Adrenal gland (tissue), 12 donors: ENCODE data around the gene PLD2. TPM values are rescaled to one million over a fixed set of nuclear protein-coding genes. Genes with fewer than 3 reads are reported as not detected.

Experiments used
- DNase-seq, 7 donors: peaks; one replicate each; pipeline ENCODE4 v3.0.0-alpha.2; 2019 to 2020
- H3K27ac ChIP-seq, 5 donors: fragments of 200-600 bp; sonication (generic) in 4 of 5; 1 replicate in 3 of 5; 2 replicates in 2 of 5; pipeline versions ENCODE4 v1.5.1 to v1.8.0; 2016 to 2020; ENCODE audit warnings: mild to moderate bottlenecking in 1 of 5
- H3K27me3 ChIP-seq: fragments of 200-600 bp; 2 replicates; pipeline ENCODE4 v1.8.0; 2021
- H3K36me3 ChIP-seq, 2 donors: fragments of 200-600 bp; replicated peaks in 1 of 2; 1 replicate in 1 of 2; 2 replicates in 1 of 2; pipeline versions ENCODE4 v1.5.1 to v1.8.0; 2018 to 2022
- H3K4me1 ChIP-seq, 2 donors: fragments of 200-600 bp; replicated peaks in 1 of 2; 1 replicate in 1 of 2; 2 replicates in 1 of 2; pipeline versions ENCODE4 v1.5.1 to v1.8.0; 2018 to 2021
- H3K4me3 ChIP-seq, 4 donors: fragments of 200-600 bp; sonication (generic) in 3 of 4; one replicate each; pipeline ENCODE4 v1.5.1; 2016 to 2018
- H3K9me3 ChIP-seq, 3 donors: fragments of 200-600 bp; sonication (generic) in 1 of 3; replicated peaks in 1 of 3; 1 replicate in 2 of 3; 2 replicates in 1 of 3; pipeline versions ENCODE4 v1.5.1 to v1.8.0; 2016 to 2021
- POLR2A ChIP-seq, 2 donors: fragments of 450-650 bp; IDR thresholded peaks; one replicate each; pipeline ENCODE4 v1.6.1; 2017; ENCODE audit warnings: antibody characterized with exemption in 2 of 2, mild to moderate bottlenecking in 2 of 2, moderate library complexity in 1 of 2
- WGBS, 4 donors: extraction: QIAGEN DNeasy Blood & Tissue Kit in 2 of 4; methylation state at CpG; one replicate each; pipeline versions ENCODE4 v1.1.5 to v1.1.7; 2013 to 2017; 5-methylcytosine and 5-hydroxymethylcytosine counted together
- intact Hi-C, 2 donors: fragments of 100-400 bp; cut with DNase I; formaldehyde crosslinking; loops; one replicate each; pipeline versions ENCODE4 v1.14.1 to v1.15.0; 2022 to 2023
- polyA plus RNA-seq, 3 donors: library from polyadenylated mRNA; stranded (reverse); fragments of 200-250 nt in 2 of 3; fragments of 350-450 nt in 1 of 3; fragmentation: Illumina TruSeq in 1 of 3; extraction: RNeasy Lipid Tissue Mini Kit (QIAGEN cat#74804) in 1 of 3; gene quantifications; one replicate each; pipeline ENCODE4 v1.2.3, GENCODE V29; 2013 to 2014
- total RNA-seq, 9 donors: library from RNA; depleted of rRNA in 4 of 9; stranded (reverse); fragments of >200 nt in 4 of 9; fragments of 120-200 nt in 1 of 9; fragmentation: NEBNext Ultra II Directional in 1 of 9; extraction: Animal tissue kit (Norgen Biotek cat#: 25700) in 1 of 9; gene quantifications; one replicate each; pipeline versions ENCODE4 v1.1.0 to v1.2.4, GENCODE V29; 2013 to 2023
- TF ChIP-seq, protein P1 (sequence below), 6 experiments: fragments of 450-650 bp in 4 of 6; fragments of 200-600 bp in 2 of 6; sonication (generic) in 1 of 6; IDR thresholded peaks; 1 replicate in 5 of 6; 2 replicates in 1 of 6; pipeline versions ENCODE4 v1.5.1 to v1.8.0; 2016 to 2021; ENCODE audit warnings: antibody characterized with exemption in 6 of 6, mild to moderate bottlenecking in 2 of 6, moderate library complexity in 1 of 6
- donor health status: healthy with polysubstance abuse.
- donor health status: Bipolar disorder and iron deficiency.
- donor health status: DM: yes; HTN: yes; CAD: no.
- donor health status: DM: no; HTN: no; CAD: no.
- donor health status: DM: no; HTN: no; CAD: no.
- donor health status: DM: yes; HTN: yes; CAD: no.

PLD2 gene
- total and polyA plus RNA-seq, 12 donors: 4.1 to 34.8 (median 17.9) TPM

DNA sequence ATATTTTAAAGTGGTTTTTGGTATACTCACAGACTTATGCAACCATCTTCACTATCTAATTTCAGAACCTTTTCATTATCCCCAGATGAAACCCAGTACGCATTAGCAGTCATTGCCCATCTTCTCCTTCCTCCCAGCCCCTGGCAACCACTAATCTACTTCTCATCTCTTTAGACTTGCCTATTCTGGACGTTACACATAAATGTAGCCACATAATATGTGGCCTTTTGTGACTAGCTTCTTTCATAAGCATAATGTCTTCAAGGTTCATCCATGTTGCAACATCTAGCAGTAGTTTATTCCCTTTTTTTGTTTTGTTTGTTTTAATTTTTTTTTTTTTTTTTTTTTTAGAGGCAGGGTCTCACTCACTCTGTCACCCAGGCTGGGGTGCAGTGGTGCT is 63.9 kb downstream of the PLD2 start:
- WGBS, 4 donors: 59 to 78% (median 69%) methylated on average over 2 of the region's 2 CpGs
- intact Hi-C loops: no loop called here
- Histone ChIP-seq H3K27ac (no peak overlapping the region), H3K27me3 (no peaks in the 10 kb centered on the region), H3K4me3 (no peak overlapping the region), H3K4me1 (peaks cover 8 to 14% of the 10 kb centered on the region in 2 donors), H3K9me3 (no peaks in the 10 kb centered on the region), H3K36me3 (no peaks in the 10 kb centered on the region)
- DNase-seq: no peak
- TF ChIP-seq, protein P1, sequence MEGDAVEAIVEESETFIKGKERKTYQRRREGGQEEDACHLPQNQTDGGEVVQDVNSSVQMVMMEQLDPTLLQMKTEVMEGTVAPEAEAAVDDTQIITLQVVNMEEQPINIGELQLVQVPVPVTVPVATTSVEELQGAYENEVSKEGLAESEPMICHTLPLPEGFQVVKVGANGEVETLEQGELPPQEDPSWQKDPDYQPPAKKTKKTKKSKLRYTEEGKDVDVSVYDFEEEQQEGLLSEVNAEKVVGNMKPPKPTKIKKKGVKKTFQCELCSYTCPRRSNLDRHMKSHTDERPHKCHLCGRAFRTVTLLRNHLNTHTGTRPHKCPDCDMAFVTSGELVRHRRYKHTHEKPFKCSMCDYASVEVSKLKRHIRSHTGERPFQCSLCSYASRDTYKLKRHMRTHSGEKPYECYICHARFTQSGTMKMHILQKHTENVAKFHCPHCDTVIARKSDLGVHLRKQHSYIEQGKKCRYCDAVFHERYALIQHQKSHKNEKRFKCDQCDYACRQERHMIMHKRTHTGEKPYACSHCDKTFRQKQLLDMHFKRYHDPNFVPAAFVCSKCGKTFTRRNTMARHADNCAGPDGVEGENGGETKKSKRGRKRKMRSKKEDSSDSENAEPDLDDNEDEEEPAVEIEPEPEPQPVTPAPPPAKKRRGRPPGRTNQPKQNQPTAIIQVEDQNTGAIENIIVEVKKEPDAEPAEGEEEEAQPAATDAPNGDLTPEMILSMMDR (IDR thresholded peaks at IDR 0.05): no peak
- no peak for TF ChIP-seq POLR2A (IDR thresholded peaks at IDR 0.05)

DNA sequence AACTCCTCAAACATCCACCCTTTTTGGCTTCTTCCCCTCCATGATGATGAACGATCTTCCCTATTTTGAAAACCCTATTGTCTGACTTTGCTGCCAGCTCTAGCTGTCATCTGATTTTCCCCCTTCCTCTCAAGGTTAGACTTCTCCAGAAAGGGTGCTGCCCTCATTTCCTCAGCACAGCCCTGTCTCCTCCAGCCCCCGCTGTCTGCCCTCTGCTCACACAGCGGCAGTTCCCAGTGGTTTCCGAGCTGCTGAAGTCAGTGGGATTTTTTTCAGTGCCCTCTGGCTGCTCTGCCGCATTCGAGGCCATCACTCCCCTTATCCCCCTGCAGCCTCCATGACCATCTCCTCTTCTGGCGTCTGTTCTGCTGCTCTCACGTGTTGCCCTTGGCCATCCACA is 65.8 kb downstream of the PLD2 start:
- Histone ChIP-seq H3K36me3 (no peaks in the 10 kb centered on the region), H3K27ac (peak overlapping the region in 2 of 5 donors; percentile 19 to 45), H3K27me3 (no peaks in the 10 kb centered on the region), H3K9me3 (no peaks in the 10 kb centered on the region), H3K4me1 (peaks cover 8 to 14% of the 10 kb centered on the region in 2 donors), H3K4me3 (no peak overlapping the region)
- TF ChIP-seq, protein P1 (IDR thresholded peaks at IDR 0.05): no peak
- no peak for TF ChIP-seq POLR2A (IDR thresholded peaks at IDR 0.05)
- DNase-seq: peak in 6 of 7 donors; percentile 51 to 73 (median 66)
- 7 to 12% (median 10%) methylated on average over 8 of the region's 8 CpGs for whole genome bisulfite sequencing, 4 donors
- intact Hi-C loops: no loop called here

Other genes with a start within 250 kb of the PLD2 start
- 1 to 10 TPM in 6 of 9 donors, under 1 TPM in 3; 0.06 to 4.2 (median 1.5) TPM for gene GGT6, start 246.6 kb upstream of the PLD2 start, total RNA-seq
- gene GGT6, start 246.6 kb upstream of the PLD2 start, polyA plus RNA-seq: under 1 TPM; 0.32 to 0.40 (median 0.34) TPM
- under 1 TPM in 5 of 9 donors, not detected in 4; 0.11 to 0.94 (median 0.17) TPM for gene SMTNL2, start 222.6 kb upstream of the PLD2 start, total RNA-seq
- gene SMTNL2, start 222.6 kb upstream of the PLD2 start, polyA plus RNA-seq: under 1 TPM in 2 of 3 donors, not detected in 1; 0.16 to 0.24 TPM
- gene ALOX15, start 165.5 kb upstream of the PLD2 start, total RNA-seq: under 1 TPM in 2 of 9 donors, not detected in 7; 0.22 to 0.56 TPM
- under 1 TPM in 1 of 3 donors, not detected in 2; 0.08 TPM for gene ALOX15, start 165.5 kb upstream of the PLD2 start, polyA plus RNA-seq
- 10 to 100 TPM in 8 of 9 donors, 1 to 10 TPM in 1; 8.4 to 63.7 (median 30.0) TPM for gene PELP1, start 103.0 kb upstream of the PLD2 start, total RNA-seq
- 10 to 100 TPM; 15.0 to 87.8 (median 60.9) TPM for gene PELP1, start 103.0 kb upstream of the PLD2 start, polyA plus RNA-seq
- gene ARRB2, start 96.5 kb upstream of the PLD2 start, total RNA-seq: 10 to 100 TPM; 14.6 to 99.1 (median 55.0) TPM
- gene ARRB2, start 96.5 kb upstream of the PLD2 start, polyA plus RNA-seq: 100 to 1,000 TPM in 1 of 3 donors, 10 to 100 TPM in 2; 35.9 to 130 (median 68.9) TPM
- 10 to 100 TPM; 27.4 to 63.9 (median 45.0) TPM for gene MED11, start 75.7 kb upstream of the PLD2 start, total RNA-seq
- 10 to 100 TPM; 53.7 to 80.5 (median 70.1) TPM for gene MED11, start 75.7 kb upstream of the PLD2 start, polyA plus RNA-seq
- 1 to 10 TPM in 6 of 9 donors, under 1 TPM in 3; 0.18 to 3.2 (median 1.5) TPM for gene ZMYND15, start 67.3 kb upstream of the PLD2 start, total RNA-seq
- 1 to 10 TPM in 2 of 3 donors, under 1 TPM in 1; 0.93 to 8.4 (median 3.3) TPM for gene ZMYND15, start 67.3 kb upstream of the PLD2 start, polyA plus RNA-seq
- gene CXCL16, start 67.2 kb upstream of the PLD2 start, total RNA-seq: 10 to 100 TPM in 8 of 9 donors, 1 to 10 TPM in 1; 2.4 to 50.1 (median 38.2) TPM
- gene CXCL16, start 67.2 kb upstream of the PLD2 start, polyA plus RNA-seq: 10 to 100 TPM; 19.3 to 45.9 (median 28.8) TPM
- gene TM4SF5, start 35.3 kb upstream of the PLD2 start, total RNA-seq: under 1 TPM in 2 of 9 donors, not detected in 7; 0.32 to 0.55 TPM
- gene TM4SF5, start 35.3 kb upstream of the PLD2 start, polyA plus RNA-seq: under 1 TPM in 1 of 3 donors, not detected in 2; 0.17 TPM
- gene VMO1, start 20.8 kb upstream of the PLD2 start, total RNA-seq: 1 to 10 TPM in 8 of 9 donors, under 1 TPM in 1; 0.50 to 6.9 (median 4.2) TPM
- gene VMO1, start 20.8 kb upstream of the PLD2 start, polyA plus RNA-seq: 1 to 10 TPM in 2 of 3 donors, not detected in 1; 5.1 to 9.6 TPM
- not detected for gene GLTPD2, start 18.2 kb upstream of the PLD2 start, total RNA-seq
- gene GLTPD2, start 18.2 kb upstream of the PLD2 start, polyA plus RNA-seq: not detected
- gene PSMB6, start 11.0 kb upstream of the PLD2 start, total RNA-seq: 100 to 1,000 TPM; 112 to 281 (median 150) TPM
- gene PSMB6, start 11.0 kb upstream of the PLD2 start, polyA plus RNA-seq: 100 to 1,000 TPM in 2 of 3 donors, 10 to 100 TPM in 1; 70.5 to 227 (median 138) TPM
- gene MINK1, start 26.2 kb downstream of the PLD2 start, total RNA-seq: 100 to 1,000 TPM in 1 of 9 donors, 10 to 100 TPM in 8; 21.5 to 130 (median 51.7) TPM
- 100 to 1,000 TPM in 1 of 3 donors, 10 to 100 TPM in 2; 35.1 to 135 (median 41.0) TPM for gene MINK1, start 26.2 kb downstream of the PLD2 start, polyA plus RNA-seq
- gene C17orf107, start 92.4 kb downstream of the PLD2 start, total RNA-seq: 1 to 10 TPM in 5 of 9 donors, under 1 TPM in 4; 0.71 to 4.2 (median 1.3) TPM
- gene C17orf107, start 92.4 kb downstream of the PLD2 start, polyA plus RNA-seq: 1 to 10 TPM in 1 of 3 donors, under 1 TPM in 2; 0.42 to 1.1 (median 0.47) TPM
- gene CHRNE, start 95.9 kb downstream of the PLD2 start, total RNA-seq: 1 to 10 TPM in 2 of 9 donors, under 1 TPM in 5, not detected in 2; 0.30 to 7.2 (median 0.55) TPM
- gene CHRNE, start 95.9 kb downstream of the PLD2 start, polyA plus RNA-seq: under 1 TPM; 0.33 to 0.91 (median 0.56) TPM
- under 1 TPM in 2 of 9 donors, not detected in 7; 0.08 to 0.17 TPM for gene GP1BA, start 125.1 kb downstream of the PLD2 start, total RNA-seq
- gene GP1BA, start 125.1 kb downstream of the PLD2 start, polyA plus RNA-seq: not detected
- gene SLC25A11, start 132.9 kb downstream of the PLD2 start, total RNA-seq: 10 to 100 TPM; 60.2 to 77.7 (median 68.0) TPM
- 10 to 100 TPM; 37.8 to 57.1 (median 40.3) TPM for gene SLC25A11, start 132.9 kb downstream of the PLD2 start, polyA plus RNA-seq
- gene RNF167, start 133.1 kb downstream of the PLD2 start, total RNA-seq: 100 to 1,000 TPM in 4 of 9 donors, 10 to 100 TPM in 5; 46.7 to 130 (median 88.8) TPM
- 100 to 1,000 TPM; 134 to 252 (median 240) TPM for gene RNF167, start 133.1 kb downstream of the PLD2 start, polyA plus RNA-seq
- 1,000 to 10,000 TPM in 1 of 9 donors, 100 to 1,000 TPM in 8; 311 to 1,056 (median 451) TPM for gene PFN1, start 141.4 kb downstream of the PLD2 start, total RNA-seq
- 100 to 1,000 TPM; 310 to 593 (median 390) TPM for gene PFN1, start 141.4 kb downstream of the PLD2 start, polyA plus RNA-seq
- gene ENO3, start 144.0 kb downstream of the PLD2 start, total RNA-seq: 10 to 100 TPM in 3 of 9 donors, 1 to 10 TPM in 6; 1.6 to 76.6 (median 4.7) TPM
- gene ENO3, start 144.0 kb downstream of the PLD2 start, polyA plus RNA-seq: 10 to 100 TPM in 2 of 3 donors, 1 to 10 TPM in 1; 2.5 to 64.8 (median 22.0) TPM
- 100 to 1,000 TPM in 1 of 9 donors, 10 to 100 TPM in 8; 44.3 to 120 (median 73.1) TPM for gene SPAG7, start 160.7 kb downstream of the PLD2 start, total RNA-seq
- 100 to 1,000 TPM in 1 of 3 donors, 10 to 100 TPM in 2; 67.1 to 114 (median 82.9) TPM for gene SPAG7, start 160.7 kb downstream of the PLD2 start, polyA plus RNA-seq
- gene CAMTA2, start 180.5 kb downstream of the PLD2 start, total RNA-seq: 10 to 100 TPM in 8 of 9 donors, 1 to 10 TPM in 1; 6.9 to 70.6 (median 22.7) TPM
- 100 to 1,000 TPM in 1 of 3 donors, 10 to 100 TPM in 2; 26.4 to 190 (median 93.4) TPM for gene CAMTA2, start 180.5 kb downstream of the PLD2 start, polyA plus RNA-seq
- gene INCA1, start 190.4 kb downstream of the PLD2 start, total RNA-seq: 1 to 10 TPM in 3 of 9 donors, under 1 TPM in 4, not detected in 2; 0.44 to 2.5 (median 0.98) TPM
- 1 to 10 TPM; 1.2 to 6.2 (median 3.0) TPM for gene INCA1, start 190.4 kb downstream of the PLD2 start, polyA plus RNA-seq
- 10 to 100 TPM; 20.9 to 91.0 (median 61.9) TPM for gene KIF1C, start 190.8 kb downstream of the PLD2 start, total RNA-seq
- 10 to 100 TPM; 16.2 to 40.3 (median 36.9) TPM for gene KIF1C, start 190.8 kb downstream of the PLD2 start, polyA plus RNA-seq
- under 1 TPM in 1 of 9 donors, not detected in 8; 0.40 TPM for gene SLC52A1, start 228.3 kb downstream of the PLD2 start, total RNA-seq
- under 1 TPM in 1 of 3 donors, not detected in 2; 0.24 TPM for gene SLC52A1, start 228.3 kb downstream of the PLD2 start, polyA plus RNA-seq